Activated naive CD8-positive, alpha-beta T cell treated with anti-CD3 and anti-CD28 coated beads for 36 hours (primary cell): ENCODE results near the gene CHRND. TPM values are rescaled to one million over a fixed set of nuclear protein-coding genes. Genes with fewer than 3 reads are reported as not detected.

Source experiments
- DNase-seq: peaks from one replicate; pipeline ENCODE4 v3.0.0; 2021
- H3K27ac Mint-ChIP-seq: one replicate; pipeline ENCODE4 v1.8.0; 2022; ENCODE audit warnings: mild to moderate bottlenecking, moderate library complexity, mixed read lengths
- H3K27me3 Mint-ChIP-seq: one replicate; pipeline ENCODE4 v1.8.0; 2022; ENCODE audit warnings: mild to moderate bottlenecking, mixed read lengths
- H3K36me3 Mint-ChIP-seq: one replicate; pipeline ENCODE4 v1.8.0; 2021; ENCODE audit warnings: mild to moderate bottlenecking, mixed read lengths
- H3K4me1 Mint-ChIP-seq: one replicate; pipeline ENCODE4 v1.8.0; 2021; ENCODE audit warnings: mixed read lengths
- H3K4me3 Mint-ChIP-seq: one replicate; pipeline ENCODE4 v1.8.0; 2022; ENCODE audit warnings: mild to moderate bottlenecking, moderate library complexity, mixed read lengths
- H3K9me3 Mint-ChIP-seq: one replicate; pipeline ENCODE4 v1.8.0; 2022; ENCODE audit warnings: mixed read lengths
- total RNA-seq, 2 experiments: library from RNA; stranded (reverse); gene quantifications; one replicate each; pipeline ENCODE4 v1.2.3, GENCODE V29; 2021

CHRND gene
- total RNA-seq, 2 experiments from 2014 or later = not detected

GRCh38 chr2:232508251-232508650 is 17.7 kb upstream of the CHRND start:
- Mint-ChIP-seq H3K9me3 (no peaks in the 10 kb centered on the region), H3K4me3 (no peak overlapping the region), H3K36me3 (no peaks in the 10 kb centered on the region)

GRCh38 chr2:232511336-232511890 is 14.5 kb upstream of the CHRND start:
- no peak for DNase-seq
- no peaks in the 10 kb centered on the region for H3K9me3 Mint-ChIP-seq
- H3K27ac Mint-ChIP-seq = no peak overlapping the region
- H3K27me3 Mint-ChIP-seq = no peaks in the 10 kb centered on the region
- no peak overlapping the region for H3K4me3 Mint-ChIP-seq
- H3K4me1 Mint-ChIP-seq = no peaks in the 10 kb centered on the region
- no peaks in the 10 kb centered on the region for H3K36me3 Mint-ChIP-seq

More at GRCh38 chr2:232508251-232508650, 17.7 kb upstream of the CHRND start:
- H3K27me3 Mint-ChIP-seq = peaks cover 24% of the 10 kb centered on the region
- no peak overlapping the region for H3K27ac Mint-ChIP-seq
- H3K4me1 Mint-ChIP-seq = peaks cover 3% of the 10 kb centered on the region
- no peak for DNase-seq

- H3K27me3 Mint-ChIP-seq = no peaks in the 10 kb centered on the region
- H3K4me3 Mint-ChIP-seq = no peak overlapping the region
- no peaks in the 10 kb centered on the region for H3K9me3 Mint-ChIP-seq
- H3K27ac Mint-ChIP-seq = no peak overlapping the region
- H3K4me1 Mint-ChIP-seq = no peaks in the 10 kb centered on the region
- DNase-seq = no peak
- no peaks in the 10 kb centered on the region for H3K36me3 Mint-ChIP-seq
Measured at GRCh38 chr2:232512602-232513001, 13.4 kb upstream of the CHRND start.

DNA sequence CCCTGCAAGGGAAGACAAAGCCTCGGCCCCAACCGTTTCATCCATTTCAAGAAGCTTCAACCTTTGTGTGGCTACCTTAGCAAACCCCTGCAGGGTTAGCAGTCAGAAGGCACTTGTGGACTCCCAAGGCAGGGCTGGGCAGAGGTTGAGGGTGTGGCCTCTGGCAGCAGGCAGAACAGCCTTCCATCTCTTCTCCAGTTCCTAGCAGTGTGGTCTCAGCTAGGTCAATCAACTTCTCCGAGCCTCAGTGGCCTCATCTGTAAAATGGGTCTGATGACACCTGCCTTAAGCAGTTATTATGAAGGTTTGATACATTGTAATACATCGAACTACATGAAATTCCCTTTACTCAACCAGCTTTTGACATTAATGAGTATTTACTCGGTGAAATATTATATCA is 12.6 kb upstream of the CHRND start:
- H3K27me3 Mint-ChIP-seq = no peaks in the 10 kb centered on the region
- H3K9me3 Mint-ChIP-seq = no peaks in the 10 kb centered on the region
- H3K27ac Mint-ChIP-seq = peak overlapping the region; percentile 21
- H3K36me3 Mint-ChIP-seq = no peaks in the 10 kb centered on the region
- no peak overlapping the region for H3K4me3 Mint-ChIP-seq
- no peak for DNase-seq
- no peaks in the 10 kb centered on the region for H3K4me1 Mint-ChIP-seq

GRCh38 chr2:232515639-232516038 is 10.3 kb upstream of the CHRND start:
- Mint-ChIP-seq H3K4me1 (no peaks in the 10 kb centered on the region), H3K27ac (no peak overlapping the region), H3K36me3 (no peaks in the 10 kb centered on the region), H3K9me3 (no peaks in the 10 kb centered on the region), H3K4me3 (no peak overlapping the region), H3K27me3 (peaks cover 12% of the 10 kb centered on the region)
- DNase-seq = no peak

DNA sequence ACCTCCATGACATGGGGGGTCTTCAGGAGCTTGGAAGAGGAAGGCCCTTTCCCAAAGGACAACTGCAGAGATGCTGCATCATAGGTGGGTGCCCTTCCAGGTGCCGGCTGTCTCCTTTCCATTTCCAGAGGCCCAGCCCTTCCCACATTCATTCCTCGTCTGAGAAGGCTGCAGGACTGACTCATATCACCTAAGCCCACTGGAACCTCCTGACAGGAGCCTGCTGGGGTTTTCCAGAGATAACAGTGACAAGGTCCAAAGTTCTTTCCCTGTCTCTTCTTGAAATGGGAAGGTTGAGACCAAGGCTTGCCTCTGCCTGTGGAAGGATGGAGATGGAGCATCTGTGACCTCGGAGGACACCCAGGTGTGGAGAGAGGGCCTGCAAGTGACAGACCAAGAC is 9.4 kb upstream of the CHRND start:
- H3K4me1 Mint-ChIP-seq = no peaks in the 10 kb centered on the region
- H3K27ac Mint-ChIP-seq = no peak overlapping the region
- no peaks in the 10 kb centered on the region for H3K36me3 Mint-ChIP-seq
- H3K27me3 Mint-ChIP-seq = peaks cover 19% of the 10 kb centered on the region
- H3K9me3 Mint-ChIP-seq = no peaks in the 10 kb centered on the region
- no peak overlapping the region for H3K4me3 Mint-ChIP-seq
- DNase-seq = no peak

DNA sequence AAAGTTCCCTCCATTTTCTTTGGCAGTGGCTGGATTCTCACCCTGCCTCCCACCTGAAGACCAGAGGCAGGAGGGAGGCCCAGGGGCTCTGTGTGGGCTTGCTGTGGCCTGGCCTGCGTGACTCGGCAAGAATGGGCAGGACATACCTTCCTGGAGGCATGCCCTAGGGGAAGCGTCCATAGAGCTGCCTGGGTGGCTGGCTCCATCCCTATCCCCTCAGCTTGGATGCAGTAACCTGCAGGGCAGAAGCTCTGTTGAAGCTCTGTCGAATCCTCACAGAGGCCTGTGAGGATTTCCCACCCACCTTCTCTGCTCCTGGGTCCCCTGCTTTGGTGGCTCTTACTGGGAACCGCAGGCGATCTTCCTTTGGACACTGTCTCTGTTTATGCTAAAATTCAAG is 7.1 kb upstream of the CHRND start:
- H3K27me3 Mint-ChIP-seq = peaks cover 30% of the 10 kb centered on the region
- no peaks in the 10 kb centered on the region for H3K36me3 Mint-ChIP-seq
- no peak overlapping the region for H3K4me3 Mint-ChIP-seq
- no peaks in the 10 kb centered on the region for H3K9me3 Mint-ChIP-seq
- H3K4me1 Mint-ChIP-seq = peaks cover 1% of the 10 kb centered on the region
- DNase-seq = no peak
- H3K27ac Mint-ChIP-seq = no peak overlapping the region

- Mint-ChIP-seq H3K9me3 (no peaks in the 10 kb centered on the region), H3K27me3 (peaks cover 38% of the 10 kb centered on the region)
Measured at GRCh38 chr2:232519581-232520438, 6.2 kb upstream of the CHRND start, which contains the start of gene PRSS56. Gene PRSS56 (plus strand): TSS chr2:232520388. CDS start chr2:232520599, 211 bp downstream.

DNA sequence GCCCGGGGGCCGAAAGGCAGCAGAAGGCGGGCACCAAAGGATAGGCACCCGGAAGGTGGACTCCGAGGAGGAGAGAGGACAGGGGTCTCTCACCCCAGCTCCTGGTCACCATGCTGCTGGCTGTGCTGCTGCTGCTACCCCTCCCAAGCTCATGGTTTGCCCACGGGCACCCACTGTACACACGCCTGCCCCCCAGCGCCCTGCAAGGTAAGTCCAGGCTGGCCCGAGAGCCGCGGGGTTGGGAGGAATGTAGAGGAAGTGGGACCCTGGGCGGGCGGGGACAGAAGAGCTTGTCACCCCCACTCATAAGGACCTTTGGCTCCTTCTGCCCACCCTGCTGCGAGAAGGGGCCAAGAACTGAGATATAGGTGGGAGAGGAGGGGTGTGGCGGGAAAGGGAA is 5.5 kb upstream of the CHRND start:
- peaks cover 1% of the 10 kb centered on the region for H3K4me1 Mint-ChIP-seq
- DNase-seq = no peak
- no peaks in the 10 kb centered on the region for H3K36me3 Mint-ChIP-seq
- no peak overlapping the region for H3K27ac Mint-ChIP-seq
- peaks cover 41% of the 10 kb centered on the region for H3K27me3 Mint-ChIP-seq
- H3K9me3 Mint-ChIP-seq = no peaks in the 10 kb centered on the region
- H3K4me3 Mint-ChIP-seq = no peak overlapping the region

More at GRCh38 chr2:232519581-232520438, 6.2 kb upstream of the CHRND start, which contains the start of gene PRSS56:
- Mint-ChIP-seq H3K4me1 (peaks cover 1% of the 10 kb centered on the region), H3K36me3 (no peaks in the 10 kb centered on the region), H3K4me3 (no peak within 1 kb of the TSS), H3K27ac (no peak within 1 kb of the TSS)
- no peak for DNase-seq

GRCh38 chr2:232521098-232521497 is 4.9 kb upstream of the CHRND start:
- H3K27me3 Mint-ChIP-seq = peaks cover 41% of the 10 kb centered on the region
- H3K27ac Mint-ChIP-seq = no peak overlapping the region
- no peaks in the 10 kb centered on the region for H3K9me3 Mint-ChIP-seq
- no peak overlapping the region for H3K4me3 Mint-ChIP-seq
- no peaks in the 10 kb centered on the region for H3K36me3 Mint-ChIP-seq
- DNase-seq = no peak
- H3K4me1 Mint-ChIP-seq = peaks cover 1% of the 10 kb centered on the region

GRCh38 chr2:232521959-232522622 is 3.9 kb upstream of the CHRND start:
- no peaks in the 10 kb centered on the region for H3K9me3 Mint-ChIP-seq
- H3K4me1 Mint-ChIP-seq = peaks cover 1% of the 10 kb centered on the region
- DNase-seq = peak; percentile 71
- no peak overlapping the region for H3K4me3 Mint-ChIP-seq
- no peak overlapping the region for H3K27ac Mint-ChIP-seq
- no peaks in the 10 kb centered on the region for H3K36me3 Mint-ChIP-seq
- H3K27me3 Mint-ChIP-seq = peaks cover 49% of the 10 kb centered on the region

- no peaks in the 10 kb centered on the region for H3K9me3 Mint-ChIP-seq
- peaks cover 49% of the 10 kb centered on the region for H3K27me3 Mint-ChIP-seq
- peak overlapping the region; percentile 37 for H3K4me3 Mint-ChIP-seq
- no peak overlapping the region for H3K27ac Mint-ChIP-seq
- DNase-seq = no peak
- peaks cover 1% of the 10 kb centered on the region for H3K4me1 Mint-ChIP-seq
- no peaks in the 10 kb centered on the region for H3K36me3 Mint-ChIP-seq
Measured at GRCh38 chr2:232522623-232523401, 3.1 kb upstream of the CHRND start.

- Mint-ChIP-seq H3K36me3 (no peaks in the 10 kb centered on the region), H3K4me3 (peak overlapping the region; percentile 37), H3K9me3 (no peaks in the 10 kb centered on the region), H3K27ac (no peak overlapping the region), H3K4me1 (peaks cover 3% of the 10 kb centered on the region), H3K27me3 (peaks cover 49% of the 10 kb centered on the region)
- no peak for DNase-seq
Measured at GRCh38 chr2:232523402-232523681, 2.6 kb upstream of the CHRND start.

- peaks cover 8% of the 10 kb centered on the region for H3K4me1 Mint-ChIP-seq
- H3K9me3 Mint-ChIP-seq = no peaks in the 10 kb centered on the region
- peaks cover 49% of the 10 kb centered on the region for H3K27me3 Mint-ChIP-seq
- no peak overlapping the region for H3K27ac Mint-ChIP-seq
- no peaks in the 10 kb centered on the region for H3K36me3 Mint-ChIP-seq
- no peak overlapping the region for H3K4me3 Mint-ChIP-seq
- peak; percentile 49 for DNase-seq
Measured at GRCh38 chr2:232523682-232524597, 2.0 kb upstream of the CHRND start.
